ENCODE data around the gene TMTC1.
A peak's percentile ranks its signal among the peaks of the same experiment; 100 is the strongest.

Gene TMTC1

GRCh38 chr12:29768372-29768771 lies 15.4 kb downstream of the TMTC1 start:
- TF ChIP-seq CTCF (conservative IDR thresholded peaks at IDR 0.05; ENCODE audit: low read depth, low read length), result no peak
- DNase-seq (ENCODE audit: low read depth), result no peak
- no peak overlapping the region for H3K4me3 ChIP-seq (ENCODE audit: low read depth, low read length)

GRCh38 chr12:29763301-29763683 lies 20.4 kb downstream of the TMTC1 start:
- TF ChIP-seq CTCF (conservative IDR thresholded peaks at IDR 0.05; ENCODE audit: low read depth, low read length), result no peak
- DNase-seq (ENCODE audit: low read depth), result no peak
- H3K4me3 ChIP-seq (ENCODE audit: low read depth, low read length), result no peak overlapping the region

GRCh38 chr12:29762637-29763300 lies 21.0 kb downstream of the TMTC1 start:
- no peak for TF ChIP-seq CTCF (conservative IDR thresholded peaks at IDR 0.05; ENCODE audit: low read depth, low read length)
- no peak for DNase-seq (ENCODE audit: low read depth)
- H3K4me3 ChIP-seq (ENCODE audit: low read depth, low read length), result no peak overlapping the region

GRCh38 chr12:29759950-29760349 lies 23.8 kb downstream of the TMTC1 start:
- no peak overlapping the region for H3K4me3 ChIP-seq (ENCODE audit: low read depth, low read length)
- TF ChIP-seq CTCF (conservative IDR thresholded peaks at IDR 0.05; ENCODE audit: low read depth, low read length), result no peak
- no peak for DNase-seq (ENCODE audit: low read depth)

- peak; percentile 72 for DNase-seq (ENCODE audit: low read depth)
- no peak overlapping the region for H3K4me3 ChIP-seq (ENCODE audit: low read depth, low read length)
- TF ChIP-seq CTCF (conservative IDR thresholded peaks at IDR 0.05; ENCODE audit: low read depth, low read length), result no peak
Measured at GRCh38 chr12:29756741-29757390, 26.9 kb downstream of the TMTC1 start.

- no peak overlapping the region for H3K4me3 ChIP-seq (ENCODE audit: low read depth, low read length)
- no peak for TF ChIP-seq CTCF (conservative IDR thresholded peaks at IDR 0.05; ENCODE audit: low read depth, low read length)
- no peak for DNase-seq (ENCODE audit: low read depth)
Measured at GRCh38 chr12:29754235-29755189, 29.2 kb downstream of the TMTC1 start.
